Smooth muscle cell (in vitro differentiated cells): Measurements from ENCODE around the gene KRTAP5-8. TPM values are rescaled to one million over a fixed set of nuclear protein-coding genes. Genes with fewer than 3 reads are reported as not detected.

Experiments used
- polyA plus RNA-seq: library from polyadenylated mRNA; unstranded; fragments of >200 nt; fragmentation: Nextera tagmentation; extraction: Ambion mirVana; gene quantifications from 2 replicates; pipeline ENCODE4 v1.2.1, GENCODE V29; 2016
- small RNA-seq: library from RNA; depleted of rRNA; stranded (forward); fragments of <200 nt; gene quantifications from one replicate; pipeline ENCODE3, GENCODE V24; 2014
- total RNA-seq: library from RNA; depleted of rRNA; stranded (reverse); fragments of >200 nt; gene quantifications from 2 replicates; pipeline ENCODE4 v1.2.3, GENCODE V29; 2014

KRTAP5-8 gene
- total and polyA plus RNA-seq, 2 experiments from 2014 or later = not detected

Small RNA genes lying within 50 kb of the gene (small RNA-seq; reads per million reads assigned to genes)
- gene AP000867.1 = not detected
- not detected for gene KRTAP5-14P

Other genes starting within 250 kb of the KRTAP5-8 start
- gene DHCR7, start 89.6 kb upstream of the KRTAP5-8 start, total RNA-seq = 50.1 and 65.9 TPM in 2 replicates
- gene DHCR7, start 89.6 kb upstream of the KRTAP5-8 start, polyA plus RNA-seq = 81.0 and 99.1 TPM in 2 replicates
- 30.2 and 45.4 TPM in 2 replicates for gene NADSYN1, start 84.8 kb upstream of the KRTAP5-8 start, total RNA-seq
- 33.8 and 41.2 TPM in 2 replicates for gene NADSYN1, start 84.8 kb upstream of the KRTAP5-8 start, polyA plus RNA-seq
- not detected in 2 replicates for gene KRTAP5-7, start 10.8 kb upstream of the KRTAP5-8 start, total RNA-seq
- not detected in 2 replicates for gene KRTAP5-7, start 10.8 kb upstream of the KRTAP5-8 start, polyA plus RNA-seq
- not detected in 2 replicates for gene KRTAP5-9, start 10.4 kb downstream of the KRTAP5-8 start, total RNA-seq
- gene KRTAP5-9, start 10.4 kb downstream of the KRTAP5-8 start, polyA plus RNA-seq = not detected in 2 replicates
- gene KRTAP5-10, start 27.5 kb downstream of the KRTAP5-8 start, total RNA-seq = not detected in 2 replicates
- not detected in 2 replicates for gene KRTAP5-10, start 27.5 kb downstream of the KRTAP5-8 start, polyA plus RNA-seq
- not detected in 2 replicates for gene KRTAP5-11, start 44.9 kb downstream of the KRTAP5-8 start, total RNA-seq
- gene KRTAP5-11, start 44.9 kb downstream of the KRTAP5-8 start, polyA plus RNA-seq = not detected in 2 replicates